HepG2 (cell line): ENCODE measurements around the gene DCP2. TPM values are rescaled to one million over a fixed set of nuclear protein-coding genes. Genes with fewer than 3 reads are reported as not detected.
A peak's percentile ranks its signal among the peaks of the same experiment; 100 is the strongest.

Experiments used
- ATAC-seq: fragments of 200-7000 bp; cut with Tn5 transposase; 3 replicates; pipeline ENCODE4 v1.9.1; 2020; ENCODE audit warnings: mild to moderate bottlenecking, moderate library complexity
- BruUV-seq: library from RNA; stranded (reverse); fragments of 400-500 nt; replicated peaks from 2 replicates; lab custom pipeline; 2021; lab: Mats Ljungman, UMichigan
- CTCF ChIA-PET: fragments of 300-600 bp; formaldehyde crosslinking; extraction: SDS; loops from one replicate; lab custom pipeline; 2021; ENCODE audit warnings: low total read pairs, inconsistent platforms, low intra/inter-chr PET ratio; lab: Yijun Ruan, JAX
- POLR2A ChIA-PET: fragments of 350-600 bp; sonication (Branson Sonifier 250); formaldehyde crosslinking; loops from one replicate; lab custom pipeline; 2020; ENCODE audit warnings: antibody characterized with exemption, inconsistent platforms; lab: Yijun Ruan, JAX
- DNase-seq: peaks from one replicate; pipeline ENCODE4 v3.0.0-alpha.2; 2015; ENCODE audit warnings: low spot score
- FAIRE-seq: peaks from 3 replicates; lab custom pipeline; 2011; peaks lifted over from hg19 to GRCh38; lab: Jason Lieb, UNC
- H2AFZ ChIP-seq: one replicate; pipeline ENCODE4 v1.6.1; 2011; ENCODE audit warnings: low read length, inconsistent platforms
- H3K27ac ChIP-seq: fragments of 300-600 bp; 3 replicates; pipeline ENCODE4 v1.8.0; 2011; ENCODE audit warnings: mixed run types, mild to moderate bottlenecking, mixed read lengths, low read length, inconsistent platforms; ENCODE audit not compliant: insufficient read depth; ENCODE audit errors: extremely low read length
- H3K27me3 ChIP-seq, 2 experiments: fragments of 200-600 bp in 1 of 2; 2 replicates in 1 of 2; 3 replicates in 1 of 2; pipeline versions ENCODE4 v1.6.0 to v1.8.0; 2011; ENCODE audit warnings: low read length in 2 of 2, mild to moderate bottlenecking in 2 of 2, moderate library complexity in 2 of 2, inconsistent platforms in 1 of 2; ENCODE audit not compliant: insufficient read depth in 2 of 2, control insufficient read depth in 1 of 2
- H3K36me3 ChIP-seq, 2 experiments: fragments of 200-600 bp in 1 of 2; replicated peaks in 1 of 2; 2 replicates in 1 of 2; 3 replicates in 1 of 2; pipeline versions ENCODE4 v1.5.1 to v1.8.0; 2011; ENCODE audit warnings: low read length in 2 of 2, inconsistent platforms in 1 of 2; ENCODE audit not compliant: insufficient read depth in 2 of 2, control insufficient read depth in 1 of 2
- H3K4me1 ChIP-seq: 2 replicates; pipeline ENCODE4 v1.5.1; 2012; ENCODE audit warnings: low read length, inconsistent platforms; ENCODE audit not compliant: insufficient read depth
- H3K4me2 ChIP-seq: 2 replicates; pipeline ENCODE4 v1.6.0; 2011; ENCODE audit warnings: low read depth, low read length, inconsistent platforms
- H3K4me3 ChIP-seq, 3 experiments: fragments of 200-600 bp in 1 of 3; sonication (generic), shearing (Covaris generic) in 1 of 3; replicated peaks in 1 of 3; 2 replicates each; pipeline ENCODE4 v1.5.1; 2011 to 2016; ENCODE audit warnings: low read length in 3 of 3, inconsistent platforms in 2 of 3, low read depth in 2 of 3, mild to moderate bottlenecking in 2 of 3, control low read depth in 1 of 3, mixed read lengths in 1 of 3; ENCODE audit not compliant: insufficient read depth in 1 of 3
- H3K79me2 ChIP-seq: one replicate; pipeline ENCODE4 v1.6.1; 2011; ENCODE audit warnings: low read length, inconsistent platforms; ENCODE audit not compliant: insufficient read depth
- H3K9ac ChIP-seq: 2 replicates; pipeline ENCODE4 v1.6.0; 2011; ENCODE audit warnings: mild to moderate bottlenecking, low read depth, low read length, inconsistent platforms; ENCODE audit not compliant: insufficient read depth
- H3K9me3 ChIP-seq: 2 replicates; pipeline ENCODE4 v1.5.1; 2012; ENCODE audit warnings: mild to moderate bottlenecking, low read length
- H4K20me1 ChIP-seq: 2 replicates; pipeline ENCODE4 v1.6.0; 2011; ENCODE audit warnings: inconsistent platforms, mild to moderate bottlenecking, low read length, moderate library complexity; ENCODE audit not compliant: insufficient read depth
- ELF1 ChIP-seq: sonication (generic); formaldehyde crosslinking; IDR thresholded peaks from 2 replicates; pipeline ENCODE4 v1.4.0; 2020; ENCODE audit warnings: missing genetic modification reagents
- FOXP4 ChIP-seq: sonication (generic); formaldehyde crosslinking; IDR thresholded peaks from 2 replicates; pipeline ENCODE4 v1.4.0; 2020; ENCODE audit warnings: missing genetic modification reagents
- GMEB2 ChIP-seq: IDR thresholded peaks from 2 replicates; pipeline ENCODE4 v1.6.1; 2016; ENCODE audit warnings: missing biosample characterization, missing genetic modification reagents, low read depth
- KLF15 ChIP-seq: sonication (generic); formaldehyde crosslinking; IDR thresholded peaks from 2 replicates; pipeline ENCODE4 v1.8.1; 2023; ENCODE audit warnings: borderline replicate concordance, mild to moderate bottlenecking, inconsistent platforms, missing genetic modification reagents, mixed read lengths
- MTF1 ChIP-seq: sonication (generic); formaldehyde crosslinking; IDR thresholded peaks from 2 replicates; pipeline ENCODE4 v1.5.0; 2020; ENCODE audit warnings: missing genetic modification reagents
- SIN3B ChIP-seq: fragments of 150-350 bp; IDR thresholded peaks from 2 replicates; pipeline ENCODE4 v1.6.1; 2014; ENCODE audit warnings: low read length
- TOPORS ChIP-seq: sonication (generic); formaldehyde crosslinking; IDR thresholded peaks from 2 replicates; pipeline ENCODE4 v1.8.0; 2023; ENCODE audit warnings: mild to moderate bottlenecking, missing genetic modification reagents
- ZBTB1 ChIP-seq: sonication (generic); formaldehyde crosslinking; IDR thresholded peaks from 2 replicates; pipeline ENCODE4 v1.4.0; 2020; ENCODE audit warnings: missing genetic modification reagents, borderline replicate concordance
- ZBTB33 ChIP-seq: sonication (generic); formaldehyde crosslinking; IDR thresholded peaks from 2 replicates; pipeline ENCODE4 v1.4.0; 2020; ENCODE audit warnings: missing genetic modification reagents
- ZNF30 ChIP-seq: sonication (generic); formaldehyde crosslinking; IDR thresholded peaks from 2 replicates; pipeline ENCODE4 v1.5.0; 2020; ENCODE audit warnings: mild to moderate bottlenecking, missing genetic modification reagents
- ZNF598 ChIP-seq: sonication (generic); formaldehyde crosslinking; IDR thresholded peaks from 2 replicates; pipeline ENCODE4 v1.5.1; 2020; ENCODE audit warnings: mild to moderate bottlenecking, missing genetic modification reagents, borderline replicate concordance
- WGBS: methylation state at CpG from one replicate; pipeline ENCODE4 v1.1.6; 2017; ENCODE audit warnings: low lambda C conversion rate; 5-methylcytosine and 5-hydroxymethylcytosine counted together
- in situ Hi-C: cut with HindIII; loops from 2 replicates; pipeline ENCODE4 v1.10.0; 2017; ENCODE audit warnings: low pct_unique_long_range_greater_than_20kb; ENCODE audit not compliant: extremely low pct_ligation_motif_present
- intact Hi-C: fragments of 100-400 bp; cut with micrococcal nuclease; formaldehyde crosslinking; loops from one replicate; pipeline ENCODE4 v1.10.0; 2022; ENCODE audit not compliant: unreplicated experiment
- polyA plus RNA-seq, 8 experiments: library from polyadenylated mRNA; depleted of rRNA in 3 of 8; stranded (reverse) in 7 of 8; unstranded in 1 of 8; fragments of >200 nt; fragmentation: Illumina TruSeq in 4 of 8; extraction: Trizol in 4 of 8; gene quantifications; 2 replicates each; pipeline versions ENCODE4 v1.2.1 to v1.2.3, GENCODE V29; 2011 to 2016; ENCODE audit warnings: low read depth in 4 of 8, missing spikeins in 1 of 8, mixed read lengths in 1 of 8; ENCODE audit not compliant: insufficient read depth in 1 of 8
- total RNA-seq, 5 experiments: library from RNA; depleted of rRNA; stranded (reverse); fragments of >200 nt; fragmentation: Illumina TruSeq; extraction: Trizol; gene quantifications; 2 replicates each; pipeline ENCODE4 v1.2.3, GENCODE V29; 2016; ENCODE audit warnings: low read depth in 1 of 5
- TF ChIP-seq, protein P1 (sequence below): sonication (generic); formaldehyde crosslinking; IDR thresholded peaks from 2 replicates; pipeline ENCODE4 v1.5.0; 2020; ENCODE audit warnings: mild to moderate bottlenecking, missing genetic modification reagents, moderate library complexity

The DCP2 gene
- total and polyA plus RNA-seq, 2 of the 13 experiments (the other 11 are each of a cell fraction or from before 2014, with no cell fraction given) = 16.2 to 63.4 TPM

DNA sequence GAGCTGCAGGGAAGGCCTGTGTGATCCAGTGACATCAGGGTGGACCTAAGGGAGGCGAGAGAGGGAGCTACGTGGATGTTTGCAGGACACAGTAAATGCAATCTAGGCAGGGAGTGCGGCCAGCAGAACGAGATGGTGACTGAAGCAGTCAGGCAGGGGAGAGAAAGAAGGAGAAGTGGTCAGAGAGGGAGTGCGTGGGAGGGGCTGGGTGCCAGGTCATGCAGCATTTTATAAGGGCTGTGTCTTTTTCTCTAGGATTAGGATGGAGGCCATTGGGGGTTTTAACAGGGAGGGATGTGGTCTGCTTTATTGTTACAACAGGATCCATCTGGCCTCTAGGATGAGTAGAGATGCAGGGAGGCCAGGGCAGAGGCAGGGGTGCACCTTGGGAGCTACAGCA is 80.4 kb downstream of the DCP2 start (continued):
- TF ChIP-seq KLF15 (CRISPR knock-in tag) = no peak
- no peak for TF ChIP-seq ZNF598 (CRISPR knock-in tag)
- TF ChIP-seq ELF1 (CRISPR knock-in tag) = no peak
- no peak for TF ChIP-seq ZBTB1 (CRISPR knock-in tag)
- no peak for TF ChIP-seq FOXP4 (CRISPR knock-in tag)
- no peak for TF ChIP-seq MTF1 (CRISPR knock-in tag)
- no peak for TF ChIP-seq TOPORS (CRISPR knock-in tag)
- no peak for TF ChIP-seq ZNF30 (CRISPR knock-in tag)
- TF ChIP-seq SIN3B = no peak
- TF ChIP-seq, all 625 proteins: peak for 0

GRCh38 chr5:113057557-113057984 is 81.0 kb downstream of the DCP2 start:
- ChIA-PET POLR2A (no interaction called here), CTCF (no interaction called here)
- intact Hi-C loops = loop anchor here (5.0 kb wide), 1 partner anchor 145 kb away; no protein-coding TSS in a partner anchor

More at GRCh38 chr5:113057557-113057984, 81.0 kb downstream of the DCP2 start:
- FAIRE-seq (no peak), DNase-seq (no peak), ATAC-seq (peak; percentile 46; the same call in 2 of the 3 replicates)
- H3K9me3 ChIP-seq = no peaks in the 10 kb centered on the region
- in situ Hi-C loops = no loop called here
- no peak overlapping the region for H3K4me2 ChIP-seq
- no peak overlapping the region for H3K9ac ChIP-seq
- 84% methylated on average over 14 of the region's 14 CpGs for WGBS
- TF ChIP-seq ZBTB33 (CRISPR knock-in tag) (peak; percentile 83), GMEB2 (no peak)
- TF ChIP-seq, protein P1, sequence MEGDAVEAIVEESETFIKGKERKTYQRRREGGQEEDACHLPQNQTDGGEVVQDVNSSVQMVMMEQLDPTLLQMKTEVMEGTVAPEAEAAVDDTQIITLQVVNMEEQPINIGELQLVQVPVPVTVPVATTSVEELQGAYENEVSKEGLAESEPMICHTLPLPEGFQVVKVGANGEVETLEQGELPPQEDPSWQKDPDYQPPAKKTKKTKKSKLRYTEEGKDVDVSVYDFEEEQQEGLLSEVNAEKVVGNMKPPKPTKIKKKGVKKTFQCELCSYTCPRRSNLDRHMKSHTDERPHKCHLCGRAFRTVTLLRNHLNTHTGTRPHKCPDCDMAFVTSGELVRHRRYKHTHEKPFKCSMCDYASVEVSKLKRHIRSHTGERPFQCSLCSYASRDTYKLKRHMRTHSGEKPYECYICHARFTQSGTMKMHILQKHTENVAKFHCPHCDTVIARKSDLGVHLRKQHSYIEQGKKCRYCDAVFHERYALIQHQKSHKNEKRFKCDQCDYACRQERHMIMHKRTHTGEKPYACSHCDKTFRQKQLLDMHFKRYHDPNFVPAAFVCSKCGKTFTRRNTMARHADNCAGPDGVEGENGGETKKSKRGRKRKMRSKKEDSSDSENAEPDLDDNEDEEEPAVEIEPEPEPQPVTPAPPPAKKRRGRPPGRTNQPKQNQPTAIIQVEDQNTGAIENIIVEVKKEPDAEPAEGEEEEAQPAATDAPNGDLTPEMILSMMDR (CRISPR knock-in tag) = peak; percentile 32
- no TSS peak for BruUV-seq
- H3K36me3 ChIP-seq = no peaks in the 10 kb centered on the region
- H3K4me1 ChIP-seq = no peaks in the 10 kb centered on the region
- H3K79me2 ChIP-seq = no peaks in the 10 kb centered on the region
- H4K20me1 ChIP-seq = no peaks in the 10 kb centered on the region
- no peak overlapping the region for H2AFZ ChIP-seq
- H3K27ac ChIP-seq = no peak overlapping the region
- no peaks in the 10 kb centered on the region for H3K27me3 ChIP-seq
- H3K4me3 ChIP-seq = no peak overlapping the region
